CD4-positive, alpha-beta T cell treated with Interleukin-15 for 1 hour (primary cell): ENCODE results near the gene PCYT1A.

ENCODE experiments used
- DNase-seq: peaks from one replicate; pipeline ENCODE4 v3.0.0-alpha.2; 2020

PCYT1A gene

GRCh38 chr3:196235452-196236122 lies 51.9 kb downstream of the PCYT1A start:
- no peak for DNase-seq

DNA sequence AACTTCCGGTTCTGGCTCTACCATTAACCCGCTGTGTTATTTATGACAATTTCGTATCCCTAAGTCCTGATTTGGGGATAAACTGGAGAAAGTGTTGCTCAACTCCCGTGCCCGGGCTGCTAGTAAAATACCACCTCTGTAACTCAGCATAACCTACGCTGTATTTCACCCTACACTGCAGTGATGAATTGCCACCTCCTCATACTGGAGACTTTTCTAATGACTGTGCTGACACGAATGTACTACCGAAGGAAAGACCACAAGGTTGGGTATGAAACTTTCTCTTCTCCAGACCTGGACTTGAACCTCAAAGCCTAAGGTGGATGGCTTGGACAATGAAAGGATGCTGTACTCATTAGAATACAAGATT lies 54.7 kb downstream of the PCYT1A start:
- DNase-seq, result no peak

- no peak for DNase-seq
These were observed 55.2 kb downstream of the PCYT1A start for GRCh38 chr3:196232154-196232881.

DNA sequence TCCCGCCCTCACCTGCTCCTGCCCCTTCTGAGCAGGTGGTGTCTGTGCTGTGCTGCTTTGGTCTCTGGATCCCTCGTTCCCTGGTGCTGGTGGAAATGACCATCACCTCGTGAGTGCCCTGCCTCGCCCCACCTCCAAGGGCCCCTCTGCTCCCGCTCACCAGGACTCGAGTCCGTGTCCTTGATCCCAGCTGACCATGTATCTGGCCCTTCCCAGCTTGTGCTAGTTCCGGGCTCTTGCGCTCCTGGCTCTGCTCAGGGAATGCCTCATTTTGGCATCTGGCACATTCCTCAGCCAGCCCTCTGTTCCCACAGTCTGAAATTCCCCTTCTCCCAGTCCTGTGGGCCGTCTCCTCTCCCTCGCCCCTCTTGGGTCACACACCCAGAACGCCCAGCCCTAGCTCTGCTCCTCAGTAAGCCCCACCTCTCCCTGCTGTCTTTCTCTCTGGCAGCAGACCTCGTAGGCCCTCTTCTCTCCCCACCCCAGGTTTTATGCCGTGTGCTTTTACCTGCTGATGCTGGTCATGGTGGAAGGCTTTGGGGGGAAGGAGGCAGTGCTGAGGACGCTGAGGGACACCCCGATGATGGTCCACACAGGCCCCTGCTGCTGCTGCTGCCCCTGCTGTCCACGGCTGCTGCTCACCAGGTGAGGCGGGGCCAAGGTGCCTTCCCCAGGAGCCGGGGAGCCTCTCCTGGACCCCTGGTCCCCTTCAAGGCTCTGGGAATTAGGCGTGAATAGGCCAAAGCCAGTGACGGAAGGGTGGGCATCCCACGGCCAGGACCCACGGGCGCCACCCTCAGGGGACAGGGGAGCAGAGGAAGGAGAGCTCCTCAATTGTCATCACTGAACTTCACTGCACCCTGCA lies 59.7 kb downstream of the PCYT1A start:
- no peak for DNase-seq

- DNase-seq, result no peak
These were observed 60.4 kb downstream of the PCYT1A start for GRCh38 chr3:196227121-196227561.

- no peak for DNase-seq
These were observed 61.7 kb downstream of the PCYT1A start for GRCh38 chr3:196225763-196226364.

DNA sequence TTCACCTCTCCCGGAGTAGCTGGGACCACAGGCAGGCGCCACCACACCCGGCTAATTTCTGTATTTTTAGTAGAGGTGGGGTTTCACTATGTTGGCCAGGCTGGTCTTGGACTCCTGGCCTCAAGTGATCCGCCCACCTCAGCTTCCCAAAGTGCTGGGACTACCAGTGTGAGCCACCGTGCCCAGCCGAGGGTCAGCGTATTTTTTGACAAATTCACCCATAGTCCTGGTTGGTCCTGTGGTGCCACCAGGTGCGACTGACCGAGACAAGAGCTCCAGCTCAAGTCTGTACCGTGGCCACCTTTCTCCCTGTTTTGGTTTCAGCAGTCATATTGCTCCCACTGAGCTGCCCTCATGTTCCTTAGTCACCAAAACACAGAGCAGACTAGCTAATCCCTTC lies 62.4 kb downstream of the PCYT1A start:
- no peak for DNase-seq

- DNase-seq, result no peak
These were observed 64.5 kb downstream of the PCYT1A start for GRCh38 chr3:196222876-196223595.

DNA sequence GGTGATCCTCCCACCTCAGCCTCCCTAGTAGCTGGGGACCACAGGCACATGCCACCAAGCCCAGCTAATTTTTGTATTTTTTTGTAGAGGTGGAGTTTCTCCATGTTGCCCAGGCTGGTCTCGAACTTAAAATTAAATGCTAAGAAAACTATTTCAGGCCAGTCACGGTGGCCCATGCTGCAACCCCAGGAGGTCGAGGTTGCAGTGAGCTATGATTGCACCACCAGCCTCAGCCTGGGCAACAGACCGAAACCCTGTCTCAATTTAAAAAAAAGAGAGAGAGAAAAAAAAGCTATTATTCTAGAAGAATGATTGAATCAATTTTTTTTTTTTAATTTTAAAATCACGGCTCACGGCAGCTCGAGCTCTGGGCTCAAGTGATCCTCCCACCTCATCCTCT lies 66.5 kb downstream of the PCYT1A start:
- DNase-seq, result no peak

DNA sequence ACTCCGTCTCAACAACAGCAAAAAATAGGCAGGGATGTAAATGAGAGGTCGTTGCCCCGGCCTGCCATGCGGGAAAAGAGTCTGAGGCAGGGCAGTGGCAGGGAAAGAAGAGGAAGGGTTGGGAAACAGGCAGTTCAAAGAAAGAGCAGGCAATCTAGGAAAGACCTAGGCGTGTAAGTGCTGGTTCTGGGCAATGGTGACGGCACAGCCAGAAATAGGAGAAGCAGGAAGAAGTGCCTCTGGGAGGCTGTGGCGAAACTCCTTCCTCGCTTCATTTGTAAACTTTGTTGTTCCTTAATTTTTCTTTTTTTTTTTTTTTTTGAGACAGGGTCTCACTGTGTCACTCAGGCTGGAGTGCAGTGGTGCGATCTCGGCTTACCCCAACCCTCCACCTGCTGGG lies 66.9 kb downstream of the PCYT1A start:
- peak; percentile 47 for DNase-seq

GRCh38 chr3:196219970-196220311 lies 67.6 kb downstream of the PCYT1A start:
- no peak for DNase-seq

DNA sequence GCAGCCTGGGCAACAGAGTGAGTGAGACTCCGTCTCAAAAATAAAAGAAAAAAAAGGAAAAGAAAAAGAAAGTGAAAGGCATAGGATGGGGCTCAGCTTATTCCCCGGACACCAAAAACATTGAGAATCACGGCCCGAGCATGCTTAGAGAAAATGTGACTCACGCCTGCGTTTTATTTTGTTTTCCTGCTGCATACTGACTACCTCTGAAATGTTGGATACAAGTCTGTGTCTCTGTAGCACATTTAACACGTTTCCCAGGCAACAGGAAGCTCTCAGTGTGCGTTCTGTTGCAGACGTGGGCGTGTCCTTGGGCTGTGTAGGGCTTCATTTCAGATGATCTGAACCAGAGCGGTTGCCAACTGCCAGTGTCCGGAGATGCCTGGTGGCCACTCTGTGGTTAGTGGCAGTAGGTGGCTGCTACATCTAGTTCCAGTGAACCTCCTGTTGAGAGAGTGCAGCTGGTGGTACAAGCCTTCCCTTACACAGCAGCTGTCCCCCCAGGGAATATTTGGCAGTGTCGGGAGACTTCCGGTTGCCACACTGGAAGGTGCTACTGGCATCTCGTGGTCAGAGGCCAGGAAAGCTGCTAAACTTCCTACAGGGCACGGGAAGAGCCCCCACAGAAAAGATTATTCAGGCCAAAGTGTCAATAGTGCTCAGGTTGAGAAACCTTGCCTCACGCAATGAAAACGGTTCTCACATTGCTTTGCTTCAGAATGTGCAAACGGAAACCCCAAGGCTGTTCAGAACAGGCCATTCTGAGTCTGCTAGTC lies 68.1 kb downstream of the PCYT1A start:
- DNase-seq, result peak; percentile 74

DNA sequence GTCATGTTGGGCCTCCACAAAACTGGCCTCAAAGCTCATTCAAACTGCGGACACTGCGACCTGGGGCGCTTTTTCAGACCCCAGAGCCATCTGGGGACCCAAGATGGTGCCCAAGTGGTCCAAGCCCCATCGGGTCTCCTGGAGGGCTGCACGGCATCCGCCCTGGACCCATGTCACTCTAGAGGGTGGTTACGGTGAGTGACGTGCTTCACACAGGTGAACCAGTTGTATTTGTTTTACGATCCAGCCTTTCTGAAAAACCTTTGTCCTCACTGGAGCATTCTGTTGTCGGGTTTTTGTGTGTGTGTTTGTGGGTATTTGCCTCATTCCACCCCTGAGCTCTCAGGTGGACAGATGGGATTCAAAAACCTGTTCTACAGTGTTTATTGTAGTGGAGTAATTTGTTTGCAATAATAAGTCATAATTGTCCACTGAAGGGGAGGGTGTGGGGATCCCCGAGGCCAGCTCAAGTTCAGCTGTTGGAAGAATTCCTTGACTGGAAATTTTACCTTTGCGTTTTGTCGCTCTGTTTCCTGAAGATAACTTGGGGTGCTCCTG lies 69.3 kb downstream of the PCYT1A start:
- DNase-seq, result no peak

- no peak for DNase-seq
These were observed 70.0 kb downstream of the PCYT1A start for GRCh38 chr3:196217307-196218154.

- DNase-seq, result no peak
These were observed 70.8 kb downstream of the PCYT1A start for GRCh38 chr3:196216681-196217211.

DNA sequence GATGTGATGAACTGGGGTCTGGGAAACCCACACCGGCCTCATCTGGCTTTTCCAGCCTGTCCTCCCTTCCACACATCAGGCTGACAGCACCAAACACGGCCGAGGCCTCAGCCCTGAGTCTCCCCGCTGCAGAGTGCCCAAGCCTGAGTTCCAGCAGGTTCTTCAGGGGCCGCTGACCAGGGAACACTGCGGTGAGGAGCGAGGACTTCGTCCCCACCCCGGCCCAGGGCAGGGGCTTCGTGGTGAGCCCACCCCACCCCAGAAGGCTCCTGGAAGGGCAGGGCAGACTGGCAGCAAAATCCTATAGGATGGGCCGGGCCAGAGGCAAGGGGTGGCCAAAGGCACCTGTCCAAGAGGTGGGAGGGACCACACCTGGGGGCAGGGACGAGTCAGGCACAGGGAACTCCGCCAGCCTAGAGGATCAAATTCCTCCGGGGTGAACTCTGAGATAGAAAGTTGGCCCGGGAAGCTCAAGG lies 71.4 kb downstream of the PCYT1A start, which contains the start of gene SLC51A:
Gene SLC51A, plus strand, starts transcription at position 446 of the 476 bp plus-strand sequence. CDS start 179 bp downstream, outside the sequence.
- DNase-seq, result no peak

GRCh38 chr3:196215493-196216020 lies 72.0 kb downstream of the PCYT1A start:
- no peak for DNase-seq

GRCh38 chr3:196214783-196215441 lies 72.6 kb downstream of the PCYT1A start:
- no peak for DNase-seq
